ENCODE measurements around the gene GPHN. TPM values are rescaled to one million over a fixed set of nuclear protein-coding genes. Genes with fewer than 3 reads are reported as not detected.

The GPHN gene
- total RNA-seq, result 35.4 TPM
- 62.0 TPM for polyA plus RNA-seq (ENCODE audit: insufficient read depth, low read depth, low replicate concordance)
- long read RNA-seq, donor 1, full-length matches to known transcripts, result 2 of 13 reads
- long read RNA-seq, donor 1, partial matches to known transcripts, result 11 of 13 reads
- long read RNA-seq, donor 1, other reads (novel, unspliced or antisense), result 0 of 13 reads
- long read RNA-seq, donor 2, full-length matches to known transcripts, result 5 of 5 reads
- long read RNA-seq, donor 2, partial matches to known transcripts, result 0 of 5 reads
- long read RNA-seq, donor 2, other reads (novel, unspliced or antisense), result 0 of 5 reads
- long read RNA-seq, donor 3, full-length matches to known transcripts, result 2 of 2 reads
- long read RNA-seq, donor 3, partial matches to known transcripts, result 0 of 2 reads
- long read RNA-seq, donor 3, other reads (novel, unspliced or antisense), result 0 of 2 reads
- long read RNA-seq, donor 4, full-length matches to known transcripts, result 3 of 3 reads
- long read RNA-seq, donor 4, partial matches to known transcripts, result 0 of 3 reads
- long read RNA-seq, donor 4, other reads (novel, unspliced or antisense), result 0 of 3 reads
- long read RNA-seq, donor 5, result 0 reads
- long read RNA-seq, donor 6, full-length matches to known transcripts, result 1 of 8 reads
- long read RNA-seq, donor 6, partial matches to known transcripts, result 7 of 8 reads
- long read RNA-seq, donor 6, other reads (novel, unspliced or antisense), result 0 of 8 reads
- long read RNA-seq, donor 7, full-length matches to known transcripts, result 17 of 31 reads
- long read RNA-seq, donor 7, partial matches to known transcripts, result 4 of 31 reads
- long read RNA-seq, donor 7, other reads (novel, unspliced or antisense), result 10 of 31 reads
- long read RNA-seq, donor 8, full-length matches to known transcripts, result 1 of 1 reads
- long read RNA-seq, donor 8, partial matches to known transcripts, result 0 of 1 reads
- long read RNA-seq, donor 8, other reads (novel, unspliced or antisense), result 0 of 1 reads
- long read RNA-seq, donor 9, full-length matches to known transcripts, result 1 of 1 reads
- long read RNA-seq, donor 9, partial matches to known transcripts, result 0 of 1 reads
- long read RNA-seq, donor 9, other reads (novel, unspliced or antisense), result 0 of 1 reads
- long read RNA-seq, donor 10, full-length matches to known transcripts, result 2 of 2 reads
- long read RNA-seq, donor 10, partial matches to known transcripts, result 0 of 2 reads
- long read RNA-seq, donor 10, other reads (novel, unspliced or antisense), result 0 of 2 reads

DNA sequence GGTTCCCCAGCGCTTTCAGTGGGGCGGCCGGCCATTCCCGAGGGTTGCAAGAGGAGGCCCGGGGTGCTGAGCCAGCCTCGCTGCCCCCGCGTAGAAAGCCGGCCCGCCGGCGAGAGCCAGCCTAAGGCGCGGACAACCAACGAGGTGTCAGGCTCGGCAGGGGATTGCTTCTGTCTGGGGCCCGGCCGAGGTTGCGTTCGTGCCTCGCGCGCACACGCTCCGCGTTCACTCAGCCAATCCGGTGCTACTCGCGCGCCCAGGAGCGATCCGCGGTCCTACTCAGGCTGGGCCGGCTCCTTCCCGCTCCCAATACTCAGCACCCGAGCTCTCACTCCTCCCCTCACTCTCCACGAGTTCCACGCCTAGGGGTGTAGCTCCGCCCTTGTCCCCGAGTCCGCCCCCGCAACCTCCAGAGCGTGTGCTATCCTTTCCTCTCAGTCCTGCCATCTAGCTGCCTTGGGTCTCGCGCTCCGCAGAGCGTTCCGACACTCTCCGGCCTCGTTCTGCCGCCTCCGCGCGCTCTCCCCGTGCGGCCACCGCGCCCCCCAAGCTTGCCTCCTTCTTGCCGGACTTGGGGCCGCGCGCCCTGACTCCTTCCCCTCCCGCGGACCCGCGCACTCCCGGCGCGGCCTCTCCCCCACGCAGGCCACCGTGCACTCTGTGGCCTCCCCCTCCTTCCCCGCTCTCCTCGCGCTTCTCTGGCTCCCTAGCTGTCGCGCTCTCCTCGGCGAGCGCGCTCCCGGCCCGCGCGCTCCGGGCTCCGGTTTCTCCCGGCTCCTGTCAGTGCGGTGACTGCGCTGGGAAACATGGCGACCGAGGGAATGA lies at the start of gene GPHN:
Gene GPHN (plus strand): TSS at position 426 of the 825 bp plus-strand sequence.
- H3K27me3 ChIP-seq (ENCODE audit: control insufficient read depth, insufficient read depth, low read length), result no peaks in the 10 kb centered on the region

DNA sequence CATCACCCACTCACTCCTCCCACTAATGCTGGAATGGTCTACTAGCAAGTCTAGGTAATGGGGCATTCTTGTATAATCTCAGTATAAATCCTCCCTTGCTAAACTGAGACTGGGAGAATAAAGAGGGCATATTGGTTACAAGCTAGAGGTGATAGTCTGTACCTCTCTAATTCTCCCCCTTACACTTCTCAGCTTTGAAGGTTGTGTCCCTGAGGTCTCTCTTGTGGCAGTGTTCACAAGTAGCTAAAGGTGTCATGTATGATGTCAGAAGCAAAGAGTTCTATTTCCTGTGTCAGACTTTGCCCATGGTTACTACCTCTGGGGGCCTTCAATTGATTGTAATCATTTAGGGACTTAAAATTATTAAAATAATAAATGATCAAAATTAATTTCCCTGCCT lies 48.3 kb upstream of the GPHN start:
- no peaks in the 10 kb centered on the region for H3K9me3 ChIP-seq (ENCODE audit: control insufficient read depth in 2 of 3, insufficient read depth in 1 of 3, low read length in 3 of 3)
- intact Hi-C loops (cut with DNase I), result no loop called here
- no peak for DNase-seq
- FAIRE-seq, result no peak
- no peak overlapping the region for H3K27ac ChIP-seq (ENCODE audit: low read depth in 2 of 2, low read length in 2 of 2)
- H3K4me1 ChIP-seq (ENCODE audit: control insufficient read depth in 2 of 3, insufficient read depth in 2 of 3, low read depth in 1 of 3, low read length in 3 of 3), result no peaks in the 10 kb centered on the region
- TF ChIP-seq, protein P1, sequence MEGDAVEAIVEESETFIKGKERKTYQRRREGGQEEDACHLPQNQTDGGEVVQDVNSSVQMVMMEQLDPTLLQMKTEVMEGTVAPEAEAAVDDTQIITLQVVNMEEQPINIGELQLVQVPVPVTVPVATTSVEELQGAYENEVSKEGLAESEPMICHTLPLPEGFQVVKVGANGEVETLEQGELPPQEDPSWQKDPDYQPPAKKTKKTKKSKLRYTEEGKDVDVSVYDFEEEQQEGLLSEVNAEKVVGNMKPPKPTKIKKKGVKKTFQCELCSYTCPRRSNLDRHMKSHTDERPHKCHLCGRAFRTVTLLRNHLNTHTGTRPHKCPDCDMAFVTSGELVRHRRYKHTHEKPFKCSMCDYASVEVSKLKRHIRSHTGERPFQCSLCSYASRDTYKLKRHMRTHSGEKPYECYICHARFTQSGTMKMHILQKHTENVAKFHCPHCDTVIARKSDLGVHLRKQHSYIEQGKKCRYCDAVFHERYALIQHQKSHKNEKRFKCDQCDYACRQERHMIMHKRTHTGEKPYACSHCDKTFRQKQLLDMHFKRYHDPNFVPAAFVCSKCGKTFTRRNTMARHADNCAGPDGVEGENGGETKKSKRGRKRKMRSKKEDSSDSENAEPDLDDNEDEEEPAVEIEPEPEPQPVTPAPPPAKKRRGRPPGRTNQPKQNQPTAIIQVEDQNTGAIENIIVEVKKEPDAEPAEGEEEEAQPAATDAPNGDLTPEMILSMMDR (IDR thresholded peaks at IDR 0.05; ENCODE audit: borderline replicate concordance, extremely low read depth, insufficient read depth), result no peak
- H3K36me3 ChIP-seq (ENCODE audit: control insufficient read depth in 2 of 3, insufficient read depth in 3 of 3, low read length in 3 of 3), result no peaks in the 10 kb centered on the region
- no peaks in the 10 kb centered on the region for H3K27me3 ChIP-seq (ENCODE audit: control insufficient read depth, insufficient read depth, low read length)
- no peak overlapping the region for H3K9ac ChIP-seq (ENCODE audit: low read length in 3 of 3)
- no peak overlapping the region for H3K4me3 ChIP-seq (ENCODE audit: low read length in 3 of 3)

More for the DNA sequence above, at the start of gene GPHN:
- Histone ChIP-seq H3K4me1 (ENCODE audit: control insufficient read depth in 2 of 3, insufficient read depth in 2 of 3, low read depth in 1 of 3, low read length in 3 of 3) (peaks cover 0 to 6% (median 2%) of the 10 kb centered on the region in 3 donors), H3K9ac (ENCODE audit: low read length in 3 of 3) (peak within 1 kb of the TSS; percentile 93 to 100 (median 95)), H3K9me3 (ENCODE audit: control insufficient read depth in 2 of 3, insufficient read depth in 1 of 3, low read length in 3 of 3) (no peaks in the 10 kb centered on the region), H3K27ac (ENCODE audit: low read depth in 2 of 2, low read length in 2 of 2) (peak within 1 kb of the TSS; percentile 93 to 97), H3K4me3 (ENCODE audit: low read length in 3 of 3) (peak within 1 kb of the TSS; percentile 93 to 96 (median 94)), H3K36me3 (ENCODE audit: control insufficient read depth in 2 of 3, insufficient read depth in 3 of 3, low read length in 3 of 3) (no peaks in the 10 kb centered on the region)
- FAIRE-seq (peak; percentile 73), DNase-seq (peak; percentile 97 to 98 (median 98))
- intact Hi-C loops (cut with DNase I), result no loop called here
- TF ChIP-seq, protein P1 (IDR thresholded peaks at IDR 0.05; ENCODE audit: borderline replicate concordance, extremely low read depth, insufficient read depth), result peak; percentile 1

DNA sequence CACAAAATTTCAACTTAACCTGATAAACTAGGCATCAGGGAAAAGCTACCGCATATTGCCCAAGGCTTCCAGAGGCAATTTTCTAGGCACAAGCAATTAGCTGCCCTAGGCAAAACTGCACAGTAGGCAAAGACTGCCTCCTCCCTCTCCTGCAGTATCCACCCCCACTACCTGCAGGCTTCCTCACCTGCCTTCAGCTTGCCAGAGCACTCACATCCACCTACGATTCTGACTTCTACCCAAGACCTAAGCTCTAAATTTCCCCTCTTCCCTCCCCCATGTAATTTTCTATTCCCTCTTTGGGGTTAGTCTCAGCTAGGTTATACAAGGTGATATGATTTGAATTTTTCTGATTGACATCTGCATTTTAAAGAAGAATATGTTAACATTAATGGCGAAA lies 43.7 kb upstream of the GPHN start:
- no peak for FAIRE-seq

More for the DNA sequence above, 43.7 kb upstream of the GPHN start:
- TF ChIP-seq, protein P1 (IDR thresholded peaks at IDR 0.05; ENCODE audit: borderline replicate concordance, extremely low read depth, insufficient read depth), result no peak
- intact Hi-C loops (cut with DNase I), result no loop called here
- H3K36me3 ChIP-seq (ENCODE audit: control insufficient read depth in 2 of 3, insufficient read depth in 3 of 3, low read length in 3 of 3), result no peaks in the 10 kb centered on the region
- no peaks in the 10 kb centered on the region for H3K27me3 ChIP-seq (ENCODE audit: control insufficient read depth, insufficient read depth, low read length)
- peaks cover 0 to 2% (median 0%) of the 10 kb centered on the region in 3 donors for H3K9me3 ChIP-seq (ENCODE audit: control insufficient read depth in 2 of 3, insufficient read depth in 1 of 3, low read length in 3 of 3)
- no peak for DNase-seq
- H3K4me3 ChIP-seq (ENCODE audit: low read length in 3 of 3), result no peak overlapping the region
- no peaks in the 10 kb centered on the region for H3K4me1 ChIP-seq (ENCODE audit: control insufficient read depth in 2 of 3, insufficient read depth in 2 of 3, low read depth in 1 of 3, low read length in 3 of 3)
- no peak overlapping the region for H3K27ac ChIP-seq (ENCODE audit: low read depth in 2 of 2, low read length in 2 of 2)
- H3K9ac ChIP-seq (ENCODE audit: low read length in 3 of 3), result no peak overlapping the region

Data from kidney (tissue), 22 donors.